PC-3 (cell line): ENCODE results near the gene TEX55.

ENCODE experiments used
- EZH2 ChIP-seq: fragments of 300-600 bp; sonication (generic); IDR thresholded peaks from one replicate; pipeline ENCODE4 v1.6.1; 2017; ENCODE audit warnings: antibody characterized with exemption, mild to moderate bottlenecking, low read length; ENCODE audit not compliant: unreplicated experiment
- TF ChIP-seq, protein P1 (sequence below): fragments of 300-600 bp; sonication (generic); conservative IDR thresholded peaks from 2 replicates; pipeline ENCODE4 v1.5.1; 2017; ENCODE audit warnings: antibody characterized with exemption, low read depth, mild to moderate bottlenecking, low read length

GRCh38 chr3:119098003-119098402, 48.0 kb upstream of the TEX55 start:
- TF ChIP-seq, protein P1, sequence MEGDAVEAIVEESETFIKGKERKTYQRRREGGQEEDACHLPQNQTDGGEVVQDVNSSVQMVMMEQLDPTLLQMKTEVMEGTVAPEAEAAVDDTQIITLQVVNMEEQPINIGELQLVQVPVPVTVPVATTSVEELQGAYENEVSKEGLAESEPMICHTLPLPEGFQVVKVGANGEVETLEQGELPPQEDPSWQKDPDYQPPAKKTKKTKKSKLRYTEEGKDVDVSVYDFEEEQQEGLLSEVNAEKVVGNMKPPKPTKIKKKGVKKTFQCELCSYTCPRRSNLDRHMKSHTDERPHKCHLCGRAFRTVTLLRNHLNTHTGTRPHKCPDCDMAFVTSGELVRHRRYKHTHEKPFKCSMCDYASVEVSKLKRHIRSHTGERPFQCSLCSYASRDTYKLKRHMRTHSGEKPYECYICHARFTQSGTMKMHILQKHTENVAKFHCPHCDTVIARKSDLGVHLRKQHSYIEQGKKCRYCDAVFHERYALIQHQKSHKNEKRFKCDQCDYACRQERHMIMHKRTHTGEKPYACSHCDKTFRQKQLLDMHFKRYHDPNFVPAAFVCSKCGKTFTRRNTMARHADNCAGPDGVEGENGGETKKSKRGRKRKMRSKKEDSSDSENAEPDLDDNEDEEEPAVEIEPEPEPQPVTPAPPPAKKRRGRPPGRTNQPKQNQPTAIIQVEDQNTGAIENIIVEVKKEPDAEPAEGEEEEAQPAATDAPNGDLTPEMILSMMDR: no peak
- no peak for TF ChIP-seq EZH2
